ENCODE measurements around the gene PVRIG.
"Not testable (repeated sequence)": the region's sequence is repeated elsewhere in the genome, so short reads cannot be mapped to it uniquely, and the experiment has no call there.

PVRIG gene

GRCh38 chr7:100234660-100235317 lies 15.0 kb downstream of the PVRIG start:
- DNase-seq (ENCODE audit: low spot score), result not testable (repeated sequence)

GRCh38 chr7:100239975-100240374 lies 20.2 kb downstream of the PVRIG start:
- DNase-seq (ENCODE audit: low spot score), result not testable (repeated sequence)

GRCh38 chr7:100243385-100243784 lies 23.6 kb downstream of the PVRIG start:
- DNase-seq (ENCODE audit: low spot score), result not testable (repeated sequence)

GRCh38 chr7:100244988-100245605 lies 25.3 kb downstream of the PVRIG start:
- DNase-seq (ENCODE audit: low spot score), result not testable (repeated sequence)

GRCh38 chr7:100246121-100246864 lies 26.5 kb downstream of the PVRIG start:
- not testable (repeated sequence) for DNase-seq (ENCODE audit: low spot score)

GRCh38 chr7:100246865-100247137 lies 27.1 kb downstream of the PVRIG start:
- DNase-seq (ENCODE audit: low spot score), result not testable (repeated sequence)

- DNase-seq (ENCODE audit: low spot score), result no peak
Observed at GRCh38 chr7:100247152-100247757, 27.5 kb downstream of the PVRIG start.

GRCh38 chr7:100248483-100248882 lies 28.7 kb downstream of the PVRIG start:
- no peak for DNase-seq (ENCODE audit: low spot score)

GRCh38 chr7:100257017-100257416 lies 37.3 kb downstream of the PVRIG start:
- DNase-seq (ENCODE audit: low spot score), result no peak

GRCh38 chr7:100259984-100260383 lies 40.2 kb downstream of the PVRIG start:
- DNase-seq (ENCODE audit: low spot score), result not testable (repeated sequence)

GRCh38 chr7:100262896-100263295 lies 43.1 kb downstream of the PVRIG start:
- DNase-seq (ENCODE audit: low spot score), result not testable (repeated sequence)

- DNase-seq (ENCODE audit: low spot score), result not testable (repeated sequence)
Observed at GRCh38 chr7:100264223-100264622, 44.5 kb downstream of the PVRIG start.

GRCh38 chr7:100264669-100265165 lies 45.0 kb downstream of the PVRIG start:
- DNase-seq (ENCODE audit: low spot score), result not testable (repeated sequence)

GRCh38 chr7:100265851-100266250 lies 46.1 kb downstream of the PVRIG start:
- not testable (repeated sequence) for DNase-seq (ENCODE audit: low spot score)

GRCh38 chr7:100266576-100267354 lies 47.0 kb downstream of the PVRIG start:
- no peak for DNase-seq (ENCODE audit: low spot score)

- DNase-seq (ENCODE audit: low spot score), result no peak
Observed at GRCh38 chr7:100267648-100268047, 47.9 kb downstream of the PVRIG start.

GRCh38 chr7:100268882-100269281 lies 49.1 kb downstream of the PVRIG start:
- not testable (repeated sequence) for DNase-seq (ENCODE audit: low spot score)

GRCh38 chr7:100269306-100270045 lies 49.7 kb downstream of the PVRIG start:
- DNase-seq (ENCODE audit: low spot score), result not testable (repeated sequence)

GRCh38 chr7:100270046-100270918 lies 50.5 kb downstream of the PVRIG start:
- DNase-seq (ENCODE audit: low spot score), result not testable (repeated sequence)

Data from germinal center (tissue), 1 donor.